ENCODE results near the gene TRIM62.

Gene TRIM62

DNA sequence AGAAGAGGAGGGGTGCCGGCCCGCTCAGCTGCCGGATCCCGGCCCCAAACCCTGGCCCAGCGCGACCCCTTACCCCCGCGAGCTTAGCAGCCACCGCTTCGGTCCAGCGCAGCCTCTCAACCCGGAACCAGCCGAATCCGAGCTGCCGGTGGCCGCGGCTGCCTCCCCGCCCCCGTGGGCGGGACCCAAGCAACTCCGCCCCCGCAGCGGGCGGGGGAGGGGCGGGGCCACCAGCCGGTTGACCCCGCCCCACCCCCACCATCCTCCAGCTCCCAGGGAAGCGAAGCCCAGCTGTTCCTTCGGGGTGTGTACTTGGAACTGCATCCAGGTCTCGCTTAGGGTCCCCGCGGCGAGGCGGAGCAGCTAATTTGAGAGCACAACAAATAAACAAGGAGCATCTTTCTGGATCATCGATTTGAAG, at the start of gene TRIM62:
TSS of gene TRIM62 (minus strand) at position 123 of the 421 bp plus-strand sequence. CDS start 611 bp downstream, outside the sequence.
- peak; percentile 76 for ATAC-seq
- TF ChIP-seq ZNF8 (CRISPR knock-in tag; IDR thresholded peaks at IDR 0.05) (no peak), ZNF565 (CRISPR knock-in tag; conservative IDR thresholded peaks at IDR 0.05; ENCODE audit: low read depth) (no peak), CSDC2 (CRISPR knock-in tag; IDR thresholded peaks at IDR 0.05) (no peak), ZFP3 (CRISPR knock-in tag; IDR thresholded peaks at IDR 0.05) (no peak), ESRRG (CRISPR knock-in tag; IDR thresholded peaks at IDR 0.05) (no peak), TCF4 (CRISPR knock-in tag; IDR thresholded peaks at IDR 0.05; ENCODE audit: borderline replicate concordance) (no peak), RARB (CRISPR knock-in tag; IDR thresholded peaks at IDR 0.05) (no peak), ISL1 (CRISPR knock-in tag; IDR thresholded peaks at IDR 0.05) (no peak), ZNF70 (CRISPR knock-in tag; IDR thresholded peaks at IDR 0.05) (no peak)
- TF ChIP-seq, protein P1, sequence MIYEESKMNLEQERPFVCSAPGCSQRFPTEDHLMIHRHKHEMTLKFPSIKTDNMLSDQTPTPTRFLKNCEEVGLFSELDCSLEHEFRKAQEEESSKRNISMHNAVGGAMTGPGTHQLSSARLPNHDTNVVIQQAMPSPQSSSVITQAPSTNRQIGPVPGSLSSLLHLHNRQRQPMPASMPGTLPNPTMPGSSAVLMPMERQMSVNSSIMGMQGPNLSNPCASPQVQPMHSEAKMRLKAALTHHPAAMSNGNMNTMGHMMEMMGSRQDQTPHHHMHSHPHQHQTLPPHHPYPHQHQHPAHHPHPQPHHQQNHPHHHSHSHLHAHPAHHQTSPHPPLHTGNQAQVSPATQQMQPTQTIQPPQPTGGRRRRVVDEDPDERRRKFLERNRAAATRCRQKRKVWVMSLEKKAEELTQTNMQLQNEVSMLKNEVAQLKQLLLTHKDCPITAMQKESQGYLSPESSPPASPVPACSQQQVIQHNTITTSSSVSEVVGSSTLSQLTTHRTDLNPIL (CRISPR knock-in tag; IDR thresholded peaks at IDR 0.05; ENCODE audit: low read depth): no peak
- TF ChIP-seq, protein P2, sequence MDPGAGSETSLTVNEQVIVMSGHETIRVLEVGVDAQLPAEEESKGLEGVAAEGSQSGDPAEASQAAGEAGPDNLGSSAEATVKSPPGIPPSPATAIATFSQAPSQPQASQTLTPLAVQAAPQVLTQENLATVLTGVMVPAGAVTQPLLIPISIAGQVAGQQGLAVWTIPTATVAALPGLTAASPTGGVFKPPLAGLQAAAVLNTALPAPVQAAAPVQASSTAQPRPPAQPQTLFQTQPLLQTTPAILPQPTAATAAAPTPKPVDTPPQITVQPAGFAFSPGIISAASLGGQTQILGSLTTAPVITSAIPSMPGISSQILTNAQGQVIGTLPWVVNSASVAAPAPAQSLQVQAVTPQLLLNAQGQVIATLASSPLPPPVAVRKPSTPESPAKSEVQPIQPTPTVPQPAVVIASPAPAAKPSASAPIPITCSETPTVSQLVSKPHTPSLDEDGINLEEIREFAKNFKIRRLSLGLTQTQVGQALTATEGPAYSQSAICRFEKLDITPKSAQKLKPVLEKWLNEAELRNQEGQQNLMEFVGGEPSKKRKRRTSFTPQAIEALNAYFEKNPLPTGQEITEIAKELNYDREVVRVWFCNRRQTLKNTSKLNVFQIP (CRISPR knock-in tag; IDR thresholded peaks at IDR 0.05; ENCODE audit: borderline replicate concordance, low read depth): no peak
- TF ChIP-seq, protein P3, sequence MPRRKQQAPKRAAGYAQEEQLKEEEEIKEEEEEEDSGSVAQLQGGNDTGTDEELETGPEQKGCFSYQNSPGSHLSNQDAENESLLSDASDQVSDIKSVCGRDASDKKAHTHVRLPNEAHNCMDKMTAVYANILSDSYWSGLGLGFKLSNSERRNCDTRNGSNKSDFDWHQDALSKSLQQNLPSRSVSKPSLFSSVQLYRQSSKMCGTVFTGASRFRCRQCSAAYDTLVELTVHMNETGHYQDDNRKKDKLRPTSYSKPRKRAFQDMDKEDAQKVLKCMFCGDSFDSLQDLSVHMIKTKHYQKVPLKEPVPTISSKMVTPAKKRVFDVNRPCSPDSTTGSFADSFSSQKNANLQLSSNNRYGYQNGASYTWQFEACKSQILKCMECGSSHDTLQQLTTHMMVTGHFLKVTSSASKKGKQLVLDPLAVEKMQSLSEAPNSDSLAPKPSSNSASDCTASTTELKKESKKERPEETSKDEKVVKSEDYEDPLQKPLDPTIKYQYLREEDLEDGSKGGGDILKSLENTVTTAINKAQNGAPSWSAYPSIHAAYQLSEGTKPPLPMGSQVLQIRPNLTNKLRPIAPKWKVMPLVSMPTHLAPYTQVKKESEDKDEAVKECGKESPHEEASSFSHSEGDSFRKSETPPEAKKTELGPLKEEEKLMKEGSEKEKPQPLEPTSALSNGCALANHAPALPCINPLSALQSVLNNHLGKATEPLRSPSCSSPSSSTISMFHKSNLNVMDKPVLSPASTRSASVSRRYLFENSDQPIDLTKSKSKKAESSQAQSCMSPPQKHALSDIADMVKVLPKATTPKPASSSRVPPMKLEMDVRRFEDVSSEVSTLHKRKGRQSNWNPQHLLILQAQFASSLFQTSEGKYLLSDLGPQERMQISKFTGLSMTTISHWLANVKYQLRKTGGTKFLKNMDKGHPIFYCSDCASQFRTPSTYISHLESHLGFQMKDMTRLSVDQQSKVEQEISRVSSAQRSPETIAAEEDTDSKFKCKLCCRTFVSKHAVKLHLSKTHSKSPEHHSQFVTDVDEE (CRISPR knock-in tag; IDR thresholded peaks at IDR 0.05): no peak

DNA sequence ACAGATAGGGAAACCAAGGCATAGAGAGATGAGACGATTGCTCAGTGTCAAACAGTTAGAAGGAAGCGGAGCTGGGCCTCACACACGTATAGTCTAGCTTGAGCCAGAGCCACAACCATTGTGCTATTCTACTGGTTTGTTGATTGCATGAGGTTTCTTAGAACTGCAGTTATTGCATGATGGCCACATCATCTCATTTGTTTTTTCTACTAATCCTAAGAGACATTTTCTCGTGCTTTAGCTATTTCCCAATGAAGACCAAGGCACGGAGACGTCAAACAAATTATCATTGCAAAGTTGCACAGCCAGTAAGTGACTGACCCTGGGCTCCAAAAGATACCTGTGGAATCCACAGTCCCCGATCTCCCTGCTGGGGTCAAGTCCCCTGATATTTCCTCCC, 49.3 kb upstream of the TRIM62 start:
- ATAC-seq: no peak
- TF ChIP-seq ZFP3 (CRISPR knock-in tag; IDR thresholded peaks at IDR 0.05) (no peak), ZFP30 (CRISPR knock-in tag; IDR thresholded peaks at IDR 0.05) (no peak), GLIS3 (CRISPR knock-in tag; IDR thresholded peaks at IDR 0.05) (no peak), OSR1 (CRISPR knock-in tag; IDR thresholded peaks at IDR 0.05) (no peak), SNAI2 (CRISPR knock-in tag; IDR thresholded peaks at IDR 0.05) (no peak)
- TF ChIP-seq, protein P4, sequence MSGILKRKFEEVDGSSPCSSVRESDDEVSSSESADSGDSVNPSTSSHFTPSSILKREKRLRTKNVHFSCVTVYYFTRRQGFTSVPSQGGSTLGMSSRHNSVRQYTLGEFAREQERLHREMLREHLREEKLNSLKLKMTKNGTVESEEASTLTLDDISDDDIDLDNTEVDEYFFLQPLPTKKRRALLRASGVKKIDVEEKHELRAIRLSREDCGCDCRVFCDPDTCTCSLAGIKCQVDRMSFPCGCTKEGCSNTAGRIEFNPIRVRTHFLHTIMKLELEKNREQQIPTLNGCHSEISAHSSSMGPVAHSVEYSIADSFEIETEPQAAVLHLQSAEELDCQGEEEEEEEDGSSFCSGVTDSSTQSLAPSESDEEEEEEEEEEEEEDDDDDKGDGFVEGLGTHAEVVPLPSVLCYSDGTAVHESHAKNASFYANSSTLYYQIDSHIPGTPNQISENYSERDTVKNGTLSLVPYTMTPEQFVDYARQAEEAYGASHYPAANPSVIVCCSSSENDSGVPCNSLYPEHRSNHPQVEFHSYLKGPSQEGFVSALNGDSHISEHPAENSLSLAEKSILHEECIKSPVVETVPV (CRISPR knock-in tag; IDR thresholded peaks at IDR 0.05): no peak

DNA sequence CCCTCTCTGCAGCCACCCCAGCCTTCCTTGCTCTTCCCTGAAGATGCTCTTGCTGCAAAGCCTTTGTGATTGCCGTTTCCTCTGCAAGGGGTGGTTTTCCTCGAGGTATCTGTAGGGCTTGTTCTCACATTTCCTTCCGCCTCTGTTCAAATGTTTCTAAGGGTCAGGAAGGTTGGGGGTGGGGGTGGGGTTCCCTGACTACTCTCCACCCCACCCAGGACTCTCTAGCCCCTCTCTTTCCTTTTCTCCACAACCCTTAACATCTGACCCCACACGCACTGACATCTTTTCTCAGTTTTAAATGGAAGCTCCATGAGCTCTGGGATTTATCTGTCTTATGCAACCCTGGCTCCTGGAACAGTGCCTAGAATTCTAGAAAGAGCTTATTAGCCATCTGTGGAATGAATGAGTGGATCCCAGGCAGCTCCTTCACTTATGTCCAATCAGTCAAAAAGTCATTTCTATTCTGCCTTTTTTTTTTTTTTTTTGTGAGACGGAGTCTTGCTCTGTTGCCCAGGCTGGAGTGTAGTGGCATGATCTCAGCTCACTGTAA, 47.2 kb upstream of the TRIM62 start:
- ATAC-seq: peak; percentile 88
- peak; percentile 55 for TF ChIP-seq ISL1 (CRISPR knock-in tag; IDR thresholded peaks at IDR 0.05)
- TF ChIP-seq ARNTL (CRISPR knock-in tag; IDR thresholded peaks at IDR 0.05; ENCODE audit: borderline replicate concordance, low read depth): no peak
- TF ChIP-seq ZNF565 (CRISPR knock-in tag; conservative IDR thresholded peaks at IDR 0.05; ENCODE audit: low read depth): no peak

DNA sequence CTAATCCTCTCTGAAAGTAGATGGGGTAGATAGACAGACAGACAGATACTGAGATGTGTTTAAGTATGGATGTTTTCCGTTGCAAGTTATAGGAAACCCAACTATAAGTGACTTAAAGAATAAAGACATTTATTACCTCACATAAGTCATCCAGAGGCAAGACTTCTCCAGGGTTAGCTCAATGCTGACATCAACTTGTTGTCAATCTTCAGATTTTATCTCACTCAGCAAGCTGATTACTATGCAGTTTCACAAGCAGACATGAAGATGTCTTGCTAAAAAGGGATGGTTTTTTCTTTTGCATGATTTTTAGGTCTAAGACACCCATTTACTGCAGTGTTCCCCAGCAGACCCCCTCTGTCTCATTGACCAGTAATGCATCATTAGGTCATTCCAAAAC, 43.7 kb upstream of the TRIM62 start:
- ATAC-seq: no peak
- no peak for TF ChIP-seq OSR1 (CRISPR knock-in tag; IDR thresholded peaks at IDR 0.05)

DNA sequence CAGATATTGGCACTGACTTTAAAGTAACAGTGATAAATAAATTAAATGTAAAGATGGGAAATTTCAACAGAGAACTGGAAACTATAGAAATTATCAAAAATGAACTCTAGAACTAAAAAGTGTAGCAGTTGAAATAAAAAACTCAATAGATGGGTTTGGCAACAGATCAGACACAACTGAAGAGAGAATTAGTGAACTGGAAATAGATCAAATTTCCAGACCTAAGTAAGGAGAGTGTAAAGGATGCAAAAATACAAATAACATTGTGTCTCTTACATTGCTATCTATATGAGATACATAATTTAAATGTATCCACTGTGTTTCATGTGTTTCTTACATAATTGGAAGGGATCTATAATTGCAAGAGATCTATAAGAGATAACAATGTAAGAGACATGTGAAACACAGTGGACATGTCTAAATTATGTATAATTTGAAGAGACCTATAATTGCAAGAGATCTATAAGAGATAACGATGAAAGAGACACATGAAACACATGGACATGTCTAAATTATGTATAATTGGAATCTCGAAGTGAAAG, 42.4 kb upstream of the TRIM62 start:
- TF ChIP-seq, protein P5, sequence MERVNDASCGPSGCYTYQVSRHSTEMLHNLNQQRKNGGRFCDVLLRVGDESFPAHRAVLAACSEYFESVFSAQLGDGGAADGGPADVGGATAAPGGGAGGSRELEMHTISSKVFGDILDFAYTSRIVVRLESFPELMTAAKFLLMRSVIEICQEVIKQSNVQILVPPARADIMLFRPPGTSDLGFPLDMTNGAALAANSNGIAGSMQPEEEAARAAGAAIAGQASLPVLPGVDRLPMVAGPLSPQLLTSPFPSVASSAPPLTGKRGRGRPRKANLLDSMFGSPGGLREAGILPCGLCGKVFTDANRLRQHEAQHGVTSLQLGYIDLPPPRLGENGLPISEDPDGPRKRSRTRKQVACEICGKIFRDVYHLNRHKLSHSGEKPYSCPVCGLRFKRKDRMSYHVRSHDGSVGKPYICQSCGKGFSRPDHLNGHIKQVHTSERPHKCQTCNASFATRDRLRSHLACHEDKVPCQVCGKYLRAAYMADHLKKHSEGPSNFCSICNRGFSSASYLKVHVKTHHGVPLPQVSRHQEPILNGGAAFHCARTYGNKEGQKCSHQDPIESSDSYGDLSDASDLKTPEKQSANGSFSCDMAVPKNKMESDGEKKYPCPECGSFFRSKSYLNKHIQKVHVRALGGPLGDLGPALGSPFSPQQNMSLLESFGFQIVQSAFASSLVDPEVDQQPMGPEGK (CRISPR knock-in tag; IDR thresholded peaks at IDR 0.05; ENCODE audit: borderline replicate concordance): no peak
- TF ChIP-seq ZFP30 (CRISPR knock-in tag; IDR thresholded peaks at IDR 0.05): peak; percentile 97
- no peak for ATAC-seq
